SU-DHL-6 (cell line): ENCODE results near the gene CNOT4.

ENCODE experiments used
- H2AFZ ChIP-seq: fragments of 200-600 bp; sonication (generic); 2 replicates; pipeline ENCODE4 v1.6.1; 2014; ENCODE audit warnings: low read depth, mild to moderate bottlenecking, moderate library complexity, mixed read lengths, antibody characterized with exemption, low read length; ENCODE audit not compliant: severe bottlenecking
- H3F3A ChIP-seq: fragments of 200-600 bp; shearing (Covaris generic); 2 replicates; pipeline ENCODE4 v1.6.0; 2016; ENCODE audit warnings: antibody characterized with exemption, mild to moderate bottlenecking; ENCODE audit not compliant: insufficient read depth
- H3K27ac ChIP-seq: fragments of 200-600 bp; sonication (generic); 2 replicates; pipeline ENCODE4 v1.5.1; 2016; ENCODE audit warnings: low read depth, mild to moderate bottlenecking, low read length, moderate library complexity, mixed read lengths
- H3K27me3 ChIP-seq: fragments of 200-600 bp; sonication (generic), shearing (Covaris generic); 2 replicates; pipeline ENCODE4 v1.6.0; 2014; ENCODE audit warnings: mild to moderate bottlenecking, low read length
- H3K36me3 ChIP-seq: fragments of 200-600 bp; sonication (generic); 2 replicates; pipeline ENCODE4 v1.6.1; 2014; ENCODE audit warnings: mild to moderate bottlenecking, low read length, mixed read lengths
- H3K4me2 ChIP-seq: fragments of 300-600, 200-600 bp; shearing (Covaris generic), sonication (generic); 2 replicates; pipeline ENCODE4 v1.6.0; 2014; ENCODE audit warnings: low read length, low read depth, mild to moderate bottlenecking; ENCODE audit not compliant: poor library complexity, severe bottlenecking
- H3K4me3 ChIP-seq: fragments of 200-600 bp; sonication (generic); 2 replicates; pipeline ENCODE4 v1.5.1; 2014; ENCODE audit warnings: antibody characterized with exemption, low read length, mild to moderate bottlenecking, mixed read lengths; ENCODE audit not compliant: insufficient read depth, poor library complexity, severe bottlenecking
- H3K79me2 ChIP-seq: fragments of 200-600 bp; sonication (generic); 2 replicates; pipeline ENCODE4 v1.6.1; 2014; ENCODE audit warnings: mild to moderate bottlenecking, low read length, moderate library complexity; ENCODE audit not compliant: insufficient read depth
- H3K9ac ChIP-seq: fragments of 200-600 bp; sonication (generic); 2 replicates; pipeline ENCODE4 v1.7.0; 2014; ENCODE audit warnings: mild to moderate bottlenecking, low read length
- H3K9me2 ChIP-seq: fragments of 200-600 bp; sonication (generic); replicated peaks from 2 replicates; pipeline ENCODE4 v1.6.1; 2014; ENCODE audit warnings: low read length; ENCODE audit not compliant: insufficient read depth
- H3K9me3 ChIP-seq: fragments of 200-600 bp; sonication (generic); 2 replicates; pipeline ENCODE4 v1.6.1; 2014; ENCODE audit warnings: low read length, mixed read lengths; ENCODE audit not compliant: insufficient read depth
- H4K20me1 ChIP-seq: fragments of 200-600 bp; sonication (generic); 2 replicates; pipeline ENCODE4 v1.6.1; 2014; ENCODE audit warnings: low read depth, mild to moderate bottlenecking, antibody characterized with exemption, low read length, moderate library complexity, mixed read lengths
- EZH2phosphoT487 ChIP-seq: fragments of 200-600 bp; sonication (generic), shearing (Covaris generic); conservative IDR thresholded peaks from 2 replicates; pipeline ENCODE4 v1.6.1; 2018; ENCODE audit warnings: mild to moderate bottlenecking, antibody characterized with exemption, low read length, moderate library complexity, mixed read lengths
- TF ChIP-seq, protein P1 (sequence below): fragments of 200-600 bp; sonication (generic); IDR thresholded peaks from one replicate; pipeline ENCODE4 v1.5.1; 2017; ENCODE audit warnings: antibody characterized with exemption, mild to moderate bottlenecking, low read length, moderate library complexity; ENCODE audit not compliant: insufficient read depth, poor library complexity, severe bottlenecking

CNOT4 gene

DNA sequence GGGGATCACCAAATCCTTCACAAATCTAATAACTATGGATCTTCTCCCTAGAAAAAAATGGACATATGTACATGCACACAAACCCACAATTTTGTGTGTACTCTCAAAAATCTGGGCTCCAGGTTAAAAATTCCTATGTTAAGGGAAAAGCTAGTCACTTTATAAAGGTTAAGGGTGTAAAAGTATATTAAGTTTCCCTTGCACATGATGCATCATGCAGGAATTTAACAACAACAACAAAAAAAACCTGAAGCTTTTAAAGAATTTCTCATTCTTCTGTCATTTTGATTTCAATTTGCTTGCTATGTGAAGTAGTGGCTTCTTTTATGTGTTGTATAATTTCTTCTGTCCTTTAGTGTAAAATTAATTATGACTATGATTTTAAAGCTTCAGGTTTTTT is 123.7 kb downstream of the CNOT4 start:
- Histone ChIP-seq H3K4me3 (no peak overlapping the region), H3K79me2 (no peaks in the 10 kb centered on the region), H4K20me1 (no peaks in the 10 kb centered on the region), H3K4me2 (no peak overlapping the region), H3F3A (0 out of 2 replicates have a peak, but pooled peaks cover 2% of the 10 kb centered on the region), H3K27me3 (no peaks in the 10 kb centered on the region), H3K9ac (no peak overlapping the region), H2AFZ (no peak overlapping the region), H3K36me3 (no peaks in the 10 kb centered on the region), H3K9me3 (no peaks in the 10 kb centered on the region), H3K27ac (no peak overlapping the region), H3K9me2 (no peaks in the 10 kb centered on the region)
- TF ChIP-seq, protein P1, sequence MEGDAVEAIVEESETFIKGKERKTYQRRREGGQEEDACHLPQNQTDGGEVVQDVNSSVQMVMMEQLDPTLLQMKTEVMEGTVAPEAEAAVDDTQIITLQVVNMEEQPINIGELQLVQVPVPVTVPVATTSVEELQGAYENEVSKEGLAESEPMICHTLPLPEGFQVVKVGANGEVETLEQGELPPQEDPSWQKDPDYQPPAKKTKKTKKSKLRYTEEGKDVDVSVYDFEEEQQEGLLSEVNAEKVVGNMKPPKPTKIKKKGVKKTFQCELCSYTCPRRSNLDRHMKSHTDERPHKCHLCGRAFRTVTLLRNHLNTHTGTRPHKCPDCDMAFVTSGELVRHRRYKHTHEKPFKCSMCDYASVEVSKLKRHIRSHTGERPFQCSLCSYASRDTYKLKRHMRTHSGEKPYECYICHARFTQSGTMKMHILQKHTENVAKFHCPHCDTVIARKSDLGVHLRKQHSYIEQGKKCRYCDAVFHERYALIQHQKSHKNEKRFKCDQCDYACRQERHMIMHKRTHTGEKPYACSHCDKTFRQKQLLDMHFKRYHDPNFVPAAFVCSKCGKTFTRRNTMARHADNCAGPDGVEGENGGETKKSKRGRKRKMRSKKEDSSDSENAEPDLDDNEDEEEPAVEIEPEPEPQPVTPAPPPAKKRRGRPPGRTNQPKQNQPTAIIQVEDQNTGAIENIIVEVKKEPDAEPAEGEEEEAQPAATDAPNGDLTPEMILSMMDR = no peak
- no peak for TF ChIP-seq EZH2phosphoT487

DNA sequence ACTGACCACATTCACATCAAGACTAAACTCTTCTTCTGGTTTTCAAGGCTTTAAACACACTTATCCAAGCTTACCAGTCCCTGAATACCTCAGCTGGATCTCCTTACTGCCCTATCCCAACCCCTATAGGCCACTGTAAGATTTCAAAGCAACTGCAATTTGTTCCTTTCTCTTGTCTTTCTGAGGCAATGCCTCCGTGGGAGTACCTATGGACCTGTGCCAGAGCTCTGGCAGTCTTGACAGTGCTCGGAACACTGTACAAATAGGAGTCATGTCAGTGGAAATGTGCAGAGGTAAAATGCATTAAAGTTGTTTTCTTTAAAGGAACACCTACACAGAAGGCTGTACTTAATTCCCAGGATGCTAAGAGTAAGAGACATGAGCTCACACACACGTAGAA is 124.7 kb downstream of the CNOT4 start:
- Histone ChIP-seq H3K9me2 (no peaks in the 10 kb centered on the region), H3F3A (0 out of 2 replicates have a peak, but pooled peaks cover 3% of the 10 kb centered on the region), H3K79me2 (no peaks in the 10 kb centered on the region), H3K9me3 (no peaks in the 10 kb centered on the region), H3K27me3 (no peaks in the 10 kb centered on the region), H3K27ac (no peak overlapping the region), H4K20me1 (no peaks in the 10 kb centered on the region), H3K4me3 (no peak overlapping the region), H3K9ac (no peak overlapping the region), H3K4me2 (no peak overlapping the region), H2AFZ (no peak overlapping the region), H3K36me3 (no peaks in the 10 kb centered on the region)
- no peak for TF ChIP-seq EZH2phosphoT487
- TF ChIP-seq, protein P1 = no peak

DNA sequence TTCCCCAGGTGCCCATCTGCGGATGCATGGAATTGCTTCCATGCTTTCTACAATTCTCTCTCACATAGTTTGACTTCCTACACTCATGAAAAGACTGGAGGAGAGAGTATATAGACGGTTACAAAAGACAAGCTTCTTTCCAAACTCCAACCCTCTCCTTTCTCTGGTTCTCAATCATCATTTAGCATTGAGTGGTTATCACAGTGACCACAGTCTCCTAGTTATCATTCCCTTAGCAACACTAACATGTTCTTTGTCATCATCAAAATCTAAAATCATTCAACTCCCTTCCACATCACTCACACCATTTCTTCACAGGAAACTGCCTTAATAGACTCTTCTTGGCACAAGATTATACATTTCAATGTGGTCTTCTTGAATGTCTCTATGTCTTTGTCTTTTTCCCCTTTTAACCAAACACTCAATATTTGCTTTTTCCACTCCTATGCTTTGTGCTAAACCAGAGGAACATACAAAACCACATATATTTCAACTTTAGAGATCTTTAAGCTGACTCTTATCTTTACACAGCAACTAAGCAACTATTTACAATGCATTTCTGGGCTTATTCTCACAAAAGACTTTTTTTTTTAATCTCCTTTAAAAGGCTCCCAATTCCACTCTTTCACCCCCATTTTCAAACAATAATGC is 126.3 kb downstream of the CNOT4 start:
- Histone ChIP-seq H3K4me3 (no peak overlapping the region), H3K27me3 (no peaks in the 10 kb centered on the region), H3K9me3 (no peaks in the 10 kb centered on the region), H3K9ac (no peak overlapping the region), H3K79me2 (no peaks in the 10 kb centered on the region), H3K36me3 (no peaks in the 10 kb centered on the region), H3F3A (0 out of 2 replicates have a peak, but pooled peaks cover 3% of the 10 kb centered on the region), H3K9me2 (no peaks in the 10 kb centered on the region), H3K4me2 (no peak overlapping the region), H4K20me1 (no peaks in the 10 kb centered on the region), H2AFZ (no peak overlapping the region), H3K27ac (no peak overlapping the region)
- TF ChIP-seq EZH2phosphoT487 = no peak
- TF ChIP-seq, protein P1 = no peak
